Gastroesophageal sphincter (tissue), 4 donors: ENCODE data around the gene TFPT. TPM values are rescaled to one million over a fixed set of nuclear protein-coding genes. Genes with fewer than 3 reads are reported as not detected.

ENCODE experiments used
- ATAC-seq: fragments of 150-250 bp; one replicate; pipeline ENCODE4 v1.9.1; 2016; ENCODE audit warnings: mild to moderate bottlenecking, moderate library complexity
- H3K27ac ChIP-seq, 4 donors: fragments of 200-600 bp; sonication (generic) in 3 of 4; 1 replicate in 3 of 4; 2 replicates in 1 of 4; pipeline ENCODE4 v1.5.1; 2016 to 2019
- H3K27me3 ChIP-seq: fragments of 200-600 bp; sonication (generic); one replicate; pipeline ENCODE4 v1.5.1; 2019
- H3K36me3 ChIP-seq, 2 donors: fragments of 200-600 bp; sonication (generic); one replicate each; pipeline ENCODE4 v1.5.1; 2019; ENCODE audit warnings: control low read depth in 1 of 2
- H3K4me1 ChIP-seq, 3 donors: fragments of 200-600 bp; sonication (generic); 1 replicate in 2 of 3; 2 replicates in 1 of 3; pipeline ENCODE4 v1.5.1; 2016 to 2019; ENCODE audit warnings: control low read depth in 2 of 3
- H3K4me3 ChIP-seq, 2 donors: fragments of 200-600 bp; sonication (generic); one replicate each; pipeline ENCODE4 v1.5.1; 2019; ENCODE audit warnings: mild to moderate bottlenecking in 1 of 2, moderate library complexity in 1 of 2
- H3K9me3 ChIP-seq, 3 donors: fragments of 200-600 bp; sonication (generic); one replicate each; pipeline ENCODE4 v1.5.1; 2017 to 2019; ENCODE audit warnings: control low read depth in 2 of 3
- EP300 ChIP-seq: sonication (generic); formaldehyde crosslinking; IDR thresholded peaks from one replicate; pipeline ENCODE4 v1.6.1; 2017; ENCODE audit warnings: antibody characterized with exemption, mild to moderate bottlenecking
- POLR2A ChIP-seq, 2 donors: fragments of 450-650 bp; IDR thresholded peaks; one replicate each; pipeline ENCODE4 v1.6.1; 2017; ENCODE audit warnings: antibody characterized with exemption in 2 of 2, mild to moderate bottlenecking in 2 of 2, moderate library complexity in 1 of 2
- POLR2AphosphoS5 ChIP-seq: sonication (generic); formaldehyde crosslinking; IDR thresholded peaks from one replicate; pipeline ENCODE4 v1.6.1; 2017; ENCODE audit warnings: antibody characterized with exemption
- WGBS, 2 donors: methylation state at CpG; one replicate each; pipeline ENCODE4 v1.1.5; 2018; ENCODE audit warnings: low coverage in 1 of 2; 5-methylcytosine and 5-hydroxymethylcytosine counted together
- total RNA-seq, 4 donors: library from RNA; depleted of rRNA; stranded (reverse); fragments of >200 nt; gene quantifications; one replicate each; pipeline ENCODE4 v1.1.0, GENCODE V29; 2016
- TF ChIP-seq, protein P1 (sequence below), 4 experiments: fragments of 200-600 bp in 2 of 4; fragments of 450-650 bp in 2 of 4; sonication (generic) in 1 of 4; IDR thresholded peaks; one replicate each; pipeline ENCODE4 v1.5.1; 2017 to 2019; ENCODE audit warnings: antibody characterized with exemption in 4 of 4, mild to moderate bottlenecking in 2 of 4, moderate library complexity in 2 of 4

Gene TFPT
- total RNA-seq, 4 donors from 2014 or later = 12.5 to 20.9 (median 15.2) TPM

DNA sequence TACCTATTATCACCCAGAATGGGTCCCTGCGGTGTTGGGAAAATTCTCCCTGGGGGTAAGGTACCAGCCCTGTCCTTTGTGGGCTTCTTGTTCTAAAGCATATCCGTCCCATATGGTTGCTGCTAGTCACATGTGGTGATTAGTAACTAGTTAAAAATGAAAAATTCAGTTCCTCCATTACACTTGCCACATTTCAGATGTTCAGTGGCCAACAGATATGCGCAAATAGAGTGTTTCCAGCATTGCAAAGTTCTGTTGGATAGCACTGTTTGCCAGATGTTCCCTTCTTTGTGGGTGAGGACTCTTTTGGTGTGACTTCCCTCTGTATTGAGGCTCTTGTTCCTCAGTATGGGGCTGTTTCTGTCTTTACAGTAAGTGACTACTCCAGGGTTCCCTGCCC, 25.9 kb upstream of the TFPT start:
- TF ChIP-seq EP300 = no peak
- no peak for TF ChIP-seq POLR2AphosphoS5
- TF ChIP-seq, protein P1, sequence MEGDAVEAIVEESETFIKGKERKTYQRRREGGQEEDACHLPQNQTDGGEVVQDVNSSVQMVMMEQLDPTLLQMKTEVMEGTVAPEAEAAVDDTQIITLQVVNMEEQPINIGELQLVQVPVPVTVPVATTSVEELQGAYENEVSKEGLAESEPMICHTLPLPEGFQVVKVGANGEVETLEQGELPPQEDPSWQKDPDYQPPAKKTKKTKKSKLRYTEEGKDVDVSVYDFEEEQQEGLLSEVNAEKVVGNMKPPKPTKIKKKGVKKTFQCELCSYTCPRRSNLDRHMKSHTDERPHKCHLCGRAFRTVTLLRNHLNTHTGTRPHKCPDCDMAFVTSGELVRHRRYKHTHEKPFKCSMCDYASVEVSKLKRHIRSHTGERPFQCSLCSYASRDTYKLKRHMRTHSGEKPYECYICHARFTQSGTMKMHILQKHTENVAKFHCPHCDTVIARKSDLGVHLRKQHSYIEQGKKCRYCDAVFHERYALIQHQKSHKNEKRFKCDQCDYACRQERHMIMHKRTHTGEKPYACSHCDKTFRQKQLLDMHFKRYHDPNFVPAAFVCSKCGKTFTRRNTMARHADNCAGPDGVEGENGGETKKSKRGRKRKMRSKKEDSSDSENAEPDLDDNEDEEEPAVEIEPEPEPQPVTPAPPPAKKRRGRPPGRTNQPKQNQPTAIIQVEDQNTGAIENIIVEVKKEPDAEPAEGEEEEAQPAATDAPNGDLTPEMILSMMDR (IDR thresholded peaks at IDR 0.05) = no peak
- no peak for TF ChIP-seq POLR2A (IDR thresholded peaks at IDR 0.05)
- WGBS, 2 donors = 80 to 85% methylated on average over 1 to 3 of the region's 3 CpGs
- no peaks in the 10 kb centered on the region for H3K27me3 ChIP-seq
- no peak overlapping the region for H3K27ac ChIP-seq
- no peaks in the 10 kb centered on the region for H3K9me3 ChIP-seq
- H3K36me3 ChIP-seq = peaks cover 0 to 56% of the 10 kb centered on the region in 2 donors
- H3K4me3 ChIP-seq = no peak overlapping the region
- peaks cover 2 to 49% (median 22%) of the 10 kb centered on the region in 3 donors for H3K4me1 ChIP-seq
- no peak for ATAC-seq

GRCh38 chr19:54138489-54139256, 23.2 kb upstream of the TFPT start:
- Histone ChIP-seq H3K4me3 (peak overlapping the region; percentile 100), H3K9me3 (no peaks in the 10 kb centered on the region), H3K4me1 (peaks cover 2 to 49% (median 28%) of the 10 kb centered on the region in 3 donors), H3K36me3 (peaks cover 0 to 30% of the 10 kb centered on the region in 2 donors), H3K27me3 (no peaks in the 10 kb centered on the region), H3K27ac (peak overlapping the region in 3 of 4 donors; percentile 95 to 98 (median 97))
- 34% methylated on average over 7 of the region's 31 CpGs; no CpG with 5 or more reads in 1 of the 2 donors for WGBS, 2 donors
- TF ChIP-seq EP300 (no peak), POLR2AphosphoS5 (no peak), POLR2A (IDR thresholded peaks at IDR 0.05) (no peak)
- TF ChIP-seq, protein P1 (IDR thresholded peaks at IDR 0.05) = no peak
- no peak for ATAC-seq

- Histone ChIP-seq H3K4me3 (peak within 1 kb of the TSS; percentile 100), H3K27me3 (no peaks in the 10 kb centered on the region), H3K27ac (peak within 1 kb of the TSS; percentile 95 to 100 (median 98)), H3K9me3 (no peaks in the 10 kb centered on the region), H3K4me1 (peaks cover 2 to 49% (median 28%) of the 10 kb centered on the region in 3 donors), H3K36me3 (peaks cover 0 to 26% of the 10 kb centered on the region in 2 donors)
- no peak for ATAC-seq
- peak; percentile 76 to 86 for TF ChIP-seq POLR2A (IDR thresholded peaks at IDR 0.05)
- TF ChIP-seq POLR2AphosphoS5 = peak; percentile 80
- TF ChIP-seq EP300 = no peak
- TF ChIP-seq, protein P1 (IDR thresholded peaks at IDR 0.05) = peak in 1 of 4 experiments; percentile 31
- no CpG with 5 or more reads among the region's 103 CpGs for WGBS, 2 donors
Measured at GRCh38 chr19:54137699-54138488, 22.4 kb upstream of the TFPT start, which contains the start of gene CNOT3. CNOT3 (plus strand) TSS chr19:54137762; CDS start chr19:54142979, 5,217 bp downstream.

DNA sequence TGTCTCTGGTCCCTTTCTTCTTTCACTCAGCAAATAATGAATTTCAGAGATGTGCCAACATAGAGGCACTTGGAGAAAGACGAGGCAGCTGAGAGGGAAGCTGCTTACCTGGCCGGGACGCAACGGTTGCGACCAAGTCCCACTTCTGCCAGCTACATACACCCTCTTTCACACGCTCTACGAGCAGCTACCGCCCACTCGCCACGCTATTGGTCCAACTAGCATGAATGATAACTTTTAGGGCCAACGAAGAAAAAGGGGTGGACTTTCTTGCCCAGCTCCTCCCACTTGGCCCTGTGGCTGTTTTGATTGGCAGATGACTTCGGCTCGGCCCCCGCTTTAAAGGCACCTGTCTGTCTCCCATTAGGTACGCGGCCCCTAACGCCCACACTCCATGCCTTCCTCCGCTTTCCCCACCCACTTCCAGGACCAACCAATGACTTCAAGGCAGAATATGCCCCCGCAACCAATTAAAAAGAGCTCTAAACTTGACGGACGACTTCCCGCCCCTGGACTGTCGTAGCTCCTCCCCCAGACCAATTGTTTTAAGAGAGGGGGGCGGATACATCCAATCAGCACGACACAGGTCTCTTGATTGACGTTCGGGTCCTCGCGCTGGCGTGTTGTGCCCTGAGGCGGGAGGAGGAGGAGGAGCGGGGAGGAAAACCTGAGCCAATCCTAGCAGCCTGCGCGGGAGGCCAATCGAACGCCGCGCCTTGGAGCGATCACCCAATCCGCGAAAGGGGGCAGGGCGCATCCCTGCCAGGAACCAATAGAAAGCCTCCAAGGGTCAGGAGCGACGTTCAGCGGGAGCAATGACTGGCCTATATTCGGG, 21.6 kb upstream of the TFPT start:
- H3K4me3 ChIP-seq = peak overlapping the region; percentile 100
- peak; percentile 94 for ATAC-seq
- TF ChIP-seq, protein P1 (IDR thresholded peaks at IDR 0.05) = no peak
- no peak for TF ChIP-seq EP300
- no peak for TF ChIP-seq POLR2A (IDR thresholded peaks at IDR 0.05)
- TF ChIP-seq POLR2AphosphoS5 = peak; percentile 72
- peaks cover 0 to 29% of the 10 kb centered on the region in 2 donors for H3K36me3 ChIP-seq
- H3K9me3 ChIP-seq = no peaks in the 10 kb centered on the region
- WGBS, 2 donors = 0% methylated on average over 11 to 19 of the region's 46 CpGs
- H3K27ac ChIP-seq = peak overlapping the region; percentile 95 to 100 (median 98)
- H3K27me3 ChIP-seq = no peaks in the 10 kb centered on the region
- peaks cover 2 to 49% (median 28%) of the 10 kb centered on the region in 3 donors for H3K4me1 ChIP-seq
